Measurements from ENCODE around the gene SLC18A3. TPM values are rescaled to one million over a fixed set of nuclear protein-coding genes. Genes with fewer than 3 reads are reported as not detected.
A peak's percentile ranks its signal among the peaks of the same experiment; 100 is the strongest.

Gene SLC18A3
- total RNA-seq, 1 donor from 2014 or later: not detected

DNA sequence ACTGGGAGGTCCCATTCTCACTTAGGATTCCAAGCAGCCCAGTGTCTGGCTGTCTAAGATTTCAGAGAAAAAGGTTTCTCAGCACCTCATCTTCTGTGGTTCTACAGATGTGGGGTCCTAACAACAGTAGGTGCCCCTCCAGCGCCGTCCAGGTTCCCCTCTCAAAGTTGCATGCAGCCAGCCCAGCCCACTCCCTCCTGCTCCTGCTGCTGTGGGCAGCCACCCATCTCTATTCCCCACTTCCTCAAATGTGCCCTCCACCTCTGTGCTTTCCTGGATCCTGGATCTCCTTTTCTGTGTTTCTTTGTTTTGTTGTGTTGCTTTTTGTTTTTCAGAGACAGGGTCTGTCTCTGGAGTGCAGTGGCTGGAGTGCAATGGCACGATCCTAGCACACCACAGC is 13.3 kb upstream of the SLC18A3 start:
- DNase-seq: no peak

- DNase-seq: no peak
These were observed 12.5 kb upstream of the SLC18A3 start for GRCh38 chr10:49597426-49598163.

- DNase-seq: no peak
These were observed 11.8 kb upstream of the SLC18A3 start for GRCh38 chr10:49598164-49598856.

DNA sequence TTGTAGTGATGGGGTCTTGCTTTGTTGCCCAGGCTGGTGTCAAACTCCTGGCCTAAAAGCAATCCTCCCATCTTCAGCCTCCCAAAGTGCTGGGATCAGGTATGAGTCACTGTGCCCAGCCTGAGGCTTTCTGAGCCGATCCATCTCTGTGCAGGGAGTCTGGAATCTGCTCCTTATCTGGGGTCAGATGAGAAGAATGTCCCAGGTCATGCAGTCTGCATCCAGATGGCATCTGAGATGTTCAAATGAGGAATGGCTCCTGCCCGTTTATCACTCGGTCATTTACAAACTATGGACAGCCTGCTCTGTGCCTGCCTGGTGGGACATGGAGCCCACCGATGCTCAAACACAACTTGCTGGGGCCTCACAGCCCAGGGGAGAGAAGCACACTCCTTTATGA is 11.1 kb upstream of the SLC18A3 start:
- no peak for DNase-seq

DNA sequence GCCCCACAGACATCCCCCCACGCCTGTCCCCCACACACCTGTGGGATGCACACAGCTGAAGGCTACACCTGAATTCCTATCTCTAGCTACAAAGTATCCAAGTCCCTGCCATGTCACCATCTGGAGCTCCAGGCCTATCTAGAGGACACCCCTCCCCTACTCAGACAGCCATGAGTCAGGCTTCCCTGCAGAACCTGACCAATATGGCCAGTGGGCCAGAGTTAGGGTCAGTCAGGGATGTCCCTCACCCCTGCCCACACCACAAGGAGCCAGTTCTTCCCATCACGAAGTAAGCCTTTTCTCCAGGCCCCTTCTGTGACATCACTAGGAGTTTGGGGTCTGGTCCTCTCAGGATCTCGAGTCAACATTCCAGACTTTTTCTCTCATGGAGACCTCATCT is 10.6 kb upstream of the SLC18A3 start:
- no peak for DNase-seq

DNA sequence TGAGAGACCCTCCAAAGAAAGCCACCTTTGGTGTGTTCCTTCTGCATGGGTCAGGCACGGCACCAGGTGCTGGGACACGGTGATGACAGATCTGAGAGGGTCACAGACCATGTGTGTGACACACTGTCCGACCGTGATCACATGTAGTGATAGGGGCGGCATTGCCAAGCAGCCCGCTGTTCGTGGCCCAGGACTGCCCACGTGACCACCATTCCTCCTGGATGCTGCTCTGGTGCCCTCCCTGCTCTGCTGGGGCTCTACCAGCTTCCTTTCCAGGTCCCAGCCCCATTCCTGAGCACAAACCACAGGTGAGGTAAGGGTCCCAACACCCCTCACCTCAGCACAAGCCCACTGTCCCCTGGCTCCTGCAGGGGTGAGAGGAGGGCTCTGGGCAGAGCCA is 10.1 kb upstream of the SLC18A3 start:
- DNase-seq: no peak

- DNase-seq: no peak
These were observed 9.2 kb upstream of the SLC18A3 start for GRCh38 chr10:49600781-49601400.

DNA sequence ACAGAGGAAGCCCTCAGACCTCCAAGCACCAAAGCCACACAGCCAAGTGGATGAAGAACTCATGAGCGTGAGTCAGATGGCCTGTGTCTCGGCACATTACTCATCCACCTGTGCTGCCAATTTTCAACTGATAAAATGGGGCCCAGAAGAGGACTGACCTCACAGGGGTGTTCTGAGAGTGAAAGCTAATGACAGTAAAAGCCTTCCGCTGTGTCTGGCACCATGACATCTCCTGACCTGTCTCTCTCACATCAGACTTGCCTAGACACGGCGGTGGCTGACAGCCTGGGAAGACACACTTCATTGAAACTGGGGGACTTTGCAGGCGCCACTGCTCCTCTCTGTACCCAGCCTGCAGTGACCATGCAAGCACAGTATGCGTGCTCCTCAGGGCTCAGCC is 8.3 kb upstream of the SLC18A3 start:
- DNase-seq: no peak

DNA sequence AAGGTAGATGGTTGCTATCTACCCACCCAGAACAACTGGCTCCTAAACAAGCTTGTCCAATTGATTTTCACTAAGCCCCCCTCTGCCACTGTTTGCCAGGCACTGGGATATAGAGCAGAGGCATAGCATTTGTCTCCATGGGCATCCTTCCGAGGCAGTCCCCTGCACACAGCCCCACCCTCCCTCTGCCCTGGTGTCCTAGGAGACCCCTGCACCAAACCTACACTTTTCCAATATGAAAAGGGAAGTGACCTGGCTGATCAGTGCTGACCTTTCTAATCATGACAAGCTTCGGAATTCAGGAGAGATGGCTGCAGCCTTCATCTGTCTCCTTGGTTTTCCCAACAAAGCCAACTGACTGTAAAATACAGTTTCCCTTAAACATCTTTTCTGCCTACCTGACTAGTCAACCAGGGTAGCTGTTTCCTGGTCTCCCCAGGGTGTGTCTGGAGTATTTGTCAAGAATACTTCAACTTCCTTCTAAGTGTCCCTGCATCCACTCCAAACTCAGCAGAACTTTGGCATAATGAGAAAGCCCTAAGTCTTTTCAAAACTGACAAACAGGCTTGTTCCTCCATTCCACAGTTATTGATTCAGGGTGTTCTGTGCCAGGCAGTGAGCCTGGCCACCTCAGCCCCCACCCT is 7.6 kb upstream of the SLC18A3 start:
- no peak for DNase-seq

DNA sequence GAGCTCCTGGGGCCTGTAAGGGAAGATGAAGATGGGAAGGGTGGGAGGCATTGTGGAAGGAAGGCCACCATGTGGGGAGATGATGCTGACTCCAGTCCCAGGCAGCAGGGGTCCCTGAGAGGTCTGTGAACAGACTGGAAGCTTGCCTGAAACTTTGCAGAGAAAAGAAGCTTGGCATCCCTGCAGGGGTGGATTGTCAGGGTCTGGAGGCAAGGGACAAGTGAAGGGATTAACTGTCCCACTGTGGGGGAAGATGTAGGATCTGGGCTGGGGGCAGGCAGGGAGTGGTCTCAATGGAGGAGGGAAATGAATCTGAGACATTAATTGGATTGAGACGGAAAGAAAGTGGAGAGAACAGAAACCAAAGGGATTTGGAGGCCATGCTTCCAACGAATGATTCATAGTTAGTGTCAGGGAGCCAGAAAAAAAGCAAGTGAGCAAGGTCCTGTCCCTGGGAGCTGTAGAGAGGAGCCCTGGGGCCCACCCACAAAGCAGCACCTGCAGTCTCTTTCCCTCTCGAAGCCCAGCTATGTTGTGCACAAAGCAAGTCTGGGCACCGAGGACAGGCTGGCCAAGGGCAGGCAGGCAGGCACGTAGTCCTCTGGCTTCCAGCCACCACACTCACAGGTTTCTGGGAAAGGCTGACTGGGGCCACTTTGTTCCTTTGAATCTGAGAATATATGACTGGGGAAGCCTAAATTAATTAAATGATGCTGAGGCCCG is 4.7 kb upstream of the SLC18A3 start:
- no peak for DNase-seq

- DNase-seq: no peak
These were observed 4.1 kb upstream of the SLC18A3 start for GRCh38 chr10:49605939-49606509.

- DNase-seq: peak; percentile 83
These were observed 3.1 kb upstream of the SLC18A3 start for GRCh38 chr10:49606981-49607535.

- no peak for DNase-seq
These were observed 1.7 kb upstream of the SLC18A3 start for GRCh38 chr10:49608166-49609005.

- DNase-seq: no peak
These were observed 1.2 kb upstream of the SLC18A3 start for GRCh38 chr10:49609006-49609282.

GRCh38 chr10:49609283-49610113 is 612 bp upstream of the SLC18A3 start:
- DNase-seq: no peak

DNA sequence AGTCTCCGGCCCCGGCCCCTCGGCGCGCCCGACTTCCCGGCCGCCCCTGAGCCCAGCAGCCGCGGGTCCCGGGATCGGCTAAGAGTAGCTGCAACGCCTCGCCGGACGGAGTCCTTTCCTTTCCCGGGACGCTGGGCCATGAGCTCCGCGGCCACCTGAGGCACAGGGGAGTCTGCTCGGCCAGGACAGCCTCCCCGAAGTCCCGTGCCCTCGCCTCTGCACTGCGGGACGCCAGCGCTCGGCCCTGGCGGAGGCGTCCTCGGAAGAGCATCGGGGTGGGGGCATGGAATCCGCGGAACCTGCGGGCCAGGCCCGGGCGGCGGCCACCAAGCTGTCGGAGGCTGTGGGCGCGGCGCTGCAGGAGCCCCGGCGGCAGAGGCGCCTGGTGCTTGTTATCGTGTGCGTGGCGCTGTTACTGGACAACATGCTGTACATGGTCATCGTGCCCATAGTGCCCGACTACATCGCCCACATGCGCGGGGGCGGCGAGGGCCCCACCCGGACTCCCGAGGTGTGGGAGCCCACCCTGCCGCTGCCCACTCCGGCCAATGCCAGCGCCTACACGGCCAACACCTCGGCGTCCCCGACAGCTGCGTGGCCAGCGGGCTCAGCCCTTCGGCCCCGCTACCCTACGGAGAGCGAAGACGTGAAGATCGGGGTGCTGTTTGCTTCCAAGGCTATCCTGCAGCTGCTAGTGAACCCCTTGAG is 502 bp downstream of the SLC18A3 start:
- DNase-seq: no peak

GRCh38 chr10:49611166-49611815 is 1.2 kb downstream of the SLC18A3 start:
- no peak for DNase-seq

DNA sequence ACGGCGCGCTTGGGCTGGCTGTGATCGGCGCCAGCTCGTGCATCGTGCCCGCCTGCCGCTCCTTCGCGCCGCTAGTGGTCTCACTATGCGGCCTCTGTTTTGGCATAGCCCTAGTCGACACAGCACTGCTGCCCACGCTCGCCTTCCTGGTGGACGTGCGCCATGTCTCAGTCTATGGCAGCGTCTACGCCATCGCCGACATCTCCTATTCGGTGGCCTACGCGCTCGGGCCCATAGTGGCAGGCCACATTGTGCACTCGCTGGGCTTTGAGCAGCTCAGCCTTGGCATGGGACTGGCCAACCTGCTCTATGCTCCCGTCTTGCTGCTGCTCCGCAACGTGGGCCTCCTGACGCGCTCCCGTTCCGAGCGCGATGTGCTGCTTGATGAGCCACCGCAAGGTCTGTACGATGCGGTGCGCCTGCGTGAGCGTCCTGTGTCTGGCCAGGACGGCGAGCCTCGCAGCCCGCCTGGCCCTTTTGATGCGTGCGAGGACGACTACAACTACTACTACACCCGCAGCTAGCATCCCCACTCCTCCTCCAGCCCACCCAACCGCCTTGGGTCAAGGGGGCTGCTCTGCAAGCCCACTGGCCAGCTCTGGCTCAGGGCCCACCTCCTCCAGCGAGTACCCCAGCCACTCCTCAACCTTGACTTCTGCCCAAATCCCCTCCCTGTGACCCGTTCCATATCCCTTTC is 1.9 kb downstream of the SLC18A3 start:
- DNase-seq: no peak

Data from dermis blood vessel endothelial cell (primary cell).